GM21723 (cell line): Measurements from ENCODE around the gene CROCC2.

Experiments used
- ATAC-seq: cut with Tn5 transposase; IDR thresholded peaks from one replicate; pipeline ENCODE4 v1.9.1; 2021; ENCODE audit warnings: mild to moderate bottlenecking, moderate library complexity; ENCODE audit not compliant: unreplicated experiment

The CROCC2 gene

DNA sequence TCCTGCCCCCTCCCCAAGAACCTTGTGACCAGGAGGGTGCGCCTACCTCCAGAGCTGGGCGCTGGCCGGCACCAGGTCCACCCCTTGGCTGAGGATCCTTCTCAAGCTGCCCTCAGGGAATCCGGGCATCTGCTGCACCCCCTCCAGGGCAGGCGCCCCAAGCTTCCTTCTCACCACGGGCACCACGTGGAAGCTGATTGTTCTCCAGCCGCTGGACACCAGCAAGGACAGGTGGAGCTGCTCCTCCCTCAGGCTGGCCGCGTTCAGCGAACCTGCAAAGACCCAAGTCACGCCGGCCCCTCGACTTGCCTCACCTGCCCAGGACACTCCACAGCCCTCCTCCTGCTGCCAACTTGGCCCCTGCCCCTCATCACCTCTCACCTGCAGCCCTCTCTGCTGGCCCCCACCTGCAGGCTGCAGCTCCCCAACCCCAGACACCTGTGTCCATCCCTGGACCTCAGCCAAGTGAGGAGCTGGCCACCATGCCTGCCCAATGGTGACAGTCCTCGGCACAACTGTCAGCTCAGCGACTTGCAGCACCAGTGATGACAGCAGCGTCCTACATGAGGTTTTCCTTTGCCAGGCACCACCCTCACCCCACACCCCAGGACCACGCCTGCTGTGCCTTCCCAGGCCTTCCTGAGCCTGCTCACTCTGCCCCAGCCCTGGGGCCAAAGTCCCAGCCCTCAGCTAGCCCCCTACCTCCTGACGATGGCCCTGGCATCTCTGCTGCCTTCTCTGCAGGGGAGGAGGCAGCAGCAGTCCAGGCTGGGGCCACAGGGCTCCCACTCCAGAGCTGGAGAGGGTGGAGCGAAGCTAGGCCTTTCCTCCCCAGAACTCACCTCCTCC is 14.4 kb upstream of the CROCC2 start:
- ATAC-seq, result no peak

DNA sequence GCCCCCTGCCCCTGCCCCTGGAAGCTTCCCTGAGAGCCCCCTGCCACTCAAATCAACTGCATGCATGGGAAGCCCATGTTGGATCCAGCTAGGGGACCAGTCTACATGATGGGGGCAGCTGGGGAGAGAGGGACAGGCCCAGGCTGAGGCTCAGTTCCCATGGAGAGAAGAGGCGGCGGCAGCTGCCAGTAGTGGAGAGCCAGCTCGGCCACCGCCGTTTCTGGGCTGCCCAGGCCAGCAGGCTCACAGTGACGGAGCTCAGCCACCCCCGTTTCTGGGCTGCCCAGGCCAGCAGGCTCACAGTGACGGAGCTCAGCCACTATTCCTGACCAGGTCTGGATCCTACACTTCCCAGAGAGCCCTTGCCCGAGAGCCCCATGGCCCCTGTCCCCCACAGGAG is 13.8 kb upstream of the CROCC2 start:
- ATAC-seq, result no peak

DNA sequence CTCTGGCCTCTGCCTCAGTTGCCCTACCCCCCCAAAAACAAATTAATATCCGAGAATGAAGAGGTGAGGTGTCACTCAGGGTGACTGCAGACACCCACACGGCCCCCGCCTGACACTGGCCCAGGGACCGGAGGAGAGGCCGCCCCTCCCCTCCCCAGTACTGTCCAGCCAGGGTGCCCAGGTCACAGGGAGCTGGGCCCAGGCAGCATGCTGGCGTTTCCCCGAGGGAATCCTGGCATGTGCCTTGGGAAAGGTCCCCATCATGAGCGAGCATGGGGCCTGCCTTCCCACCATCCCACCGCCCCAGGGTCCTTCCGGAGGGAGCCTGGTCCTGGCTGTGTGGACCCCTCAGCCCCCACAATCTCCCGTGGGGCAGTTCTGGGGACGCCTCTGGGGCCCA is 13.2 kb upstream of the CROCC2 start:
- no peak for ATAC-seq

DNA sequence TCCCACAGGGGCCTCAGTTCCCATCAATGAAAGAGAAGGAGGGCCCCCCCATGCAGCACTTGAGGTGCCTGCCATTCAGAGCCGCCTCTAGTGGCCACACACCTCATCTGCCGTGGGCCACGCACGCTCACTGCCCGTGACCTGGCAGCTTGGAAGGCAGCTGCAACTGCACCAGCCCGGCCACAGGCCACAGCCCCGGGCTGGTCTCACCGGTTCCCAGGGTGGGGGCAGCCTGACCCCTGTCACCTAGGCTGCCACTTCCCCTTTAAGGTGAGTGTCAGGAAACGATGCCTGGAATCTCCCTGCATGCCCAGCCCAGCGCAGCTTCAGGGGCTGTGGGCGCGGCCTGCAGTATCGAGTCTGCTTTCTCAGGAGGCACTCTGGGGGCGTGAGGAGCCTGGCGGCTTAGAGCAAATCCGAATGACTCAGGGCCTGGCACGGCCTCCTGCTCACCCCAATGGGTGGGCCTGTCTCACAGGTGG is 12.7 kb upstream of the CROCC2 start:
- no peak for ATAC-seq

DNA sequence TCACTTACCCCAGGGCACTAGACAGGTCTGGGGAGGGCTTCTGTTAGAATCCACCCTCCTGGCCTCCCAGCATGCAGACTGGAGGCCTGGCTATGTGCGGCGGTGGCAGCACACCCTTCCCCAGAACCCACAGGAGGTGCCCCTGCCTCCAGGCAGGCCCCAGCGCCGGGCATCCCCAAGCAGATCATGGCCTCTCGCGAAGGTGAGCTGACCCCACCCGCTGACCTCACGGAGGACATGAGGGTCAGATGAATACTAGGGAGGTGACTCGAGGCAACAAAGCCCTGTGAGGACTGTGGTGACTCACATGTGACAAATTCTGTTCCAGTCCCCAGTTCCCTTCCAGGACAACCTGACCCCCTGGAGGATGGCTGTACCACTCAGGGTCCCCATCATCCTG is 12.1 kb upstream of the CROCC2 start:
- no peak for ATAC-seq

DNA sequence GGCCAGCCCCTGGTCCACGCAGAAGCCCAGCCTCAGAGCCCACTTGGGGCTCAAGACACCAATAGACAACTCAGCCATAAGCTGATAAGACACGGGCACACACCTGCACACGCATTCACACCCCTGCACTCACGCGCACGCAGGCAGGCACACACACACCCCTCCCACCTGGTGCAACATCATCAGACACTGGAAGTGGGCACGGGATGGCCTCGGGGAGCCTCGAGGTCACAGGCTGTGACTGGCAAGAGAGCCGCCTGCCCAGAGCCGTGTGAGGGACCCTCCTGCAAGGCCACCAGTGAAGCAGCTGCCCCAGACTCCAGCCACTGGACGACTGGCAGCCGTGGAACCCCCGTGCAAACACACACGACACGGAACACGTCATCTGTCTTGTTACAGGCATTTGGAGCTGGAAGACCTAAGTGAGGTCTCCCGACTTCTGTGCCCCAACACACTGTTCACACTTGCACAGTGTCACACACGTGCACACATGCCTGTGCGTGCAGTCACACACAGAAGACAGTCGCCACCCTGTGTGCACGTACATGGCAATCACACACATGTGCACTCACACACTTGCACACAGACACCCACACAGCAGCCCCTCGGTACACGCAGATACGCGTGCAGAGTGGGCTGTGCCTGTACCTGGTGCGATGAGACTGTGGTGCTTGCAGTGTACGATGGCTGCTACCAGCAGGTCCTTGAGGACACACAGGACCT is 11.1 kb upstream of the CROCC2 start:
- ATAC-seq, result no peak

DNA sequence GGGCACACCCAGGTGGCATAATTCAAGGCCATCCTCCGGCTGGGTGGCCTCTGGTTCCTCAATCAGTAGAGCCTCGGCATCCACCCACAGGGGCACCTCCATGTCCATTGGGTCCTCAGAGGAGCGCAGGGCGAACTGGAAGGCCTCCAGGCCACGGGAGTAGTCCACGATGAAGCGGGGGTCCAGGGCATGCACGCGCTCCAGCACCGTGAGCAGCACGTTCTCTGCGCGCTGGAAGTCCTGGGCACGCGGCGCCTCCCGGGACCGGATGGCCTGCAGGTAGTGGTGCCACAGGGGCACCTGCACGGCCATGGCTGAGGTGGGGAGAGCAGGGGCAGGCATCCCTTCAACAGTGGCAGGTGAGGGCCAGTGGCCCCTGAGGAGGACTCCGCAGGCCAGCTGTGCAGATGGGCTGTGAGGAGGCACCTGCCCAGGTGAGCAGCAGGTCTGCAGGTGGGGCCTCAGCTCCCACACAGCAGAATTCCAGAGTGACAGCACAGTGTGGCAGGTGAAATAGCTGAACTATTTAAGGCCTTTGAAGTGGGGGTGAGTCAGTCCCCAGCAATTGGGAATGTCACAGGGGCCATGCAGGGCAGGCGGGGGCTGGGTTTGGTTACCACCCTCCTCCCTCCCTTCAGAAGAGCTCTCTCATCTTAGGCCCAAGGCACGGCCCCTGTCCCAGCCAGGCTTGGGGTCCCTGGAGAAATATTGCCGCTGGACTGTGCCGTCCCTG is 10.3 kb upstream of the CROCC2 start, which contains the start of gene MAB21L4:
Gene MAB21L4 (minus strand): TSS at position 501 of the 733 bp plus-strand sequence. CDS start 159 bp downstream, at position 342.
- ATAC-seq, result no peak

DNA sequence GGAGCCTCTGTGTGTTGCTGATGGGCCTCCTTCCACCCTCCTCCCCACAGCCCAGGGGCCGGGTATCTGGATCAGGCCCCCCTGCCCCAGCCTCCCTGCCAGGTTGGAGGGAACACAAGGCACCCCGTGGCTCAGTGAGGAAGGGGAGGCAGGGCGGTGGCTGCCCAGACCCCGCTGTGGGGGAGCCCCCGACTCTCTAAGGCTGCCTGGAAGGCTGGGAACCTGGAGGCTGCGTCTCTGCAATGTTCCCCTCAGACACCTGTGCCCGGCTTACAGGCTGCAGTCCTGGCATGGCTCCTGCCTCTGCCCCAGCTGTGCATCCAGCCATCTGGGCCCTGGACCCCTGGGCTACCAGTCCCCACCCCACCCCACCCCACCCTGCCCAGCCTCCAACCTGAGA is 9.7 kb upstream of the CROCC2 start:
- ATAC-seq, result no peak

DNA sequence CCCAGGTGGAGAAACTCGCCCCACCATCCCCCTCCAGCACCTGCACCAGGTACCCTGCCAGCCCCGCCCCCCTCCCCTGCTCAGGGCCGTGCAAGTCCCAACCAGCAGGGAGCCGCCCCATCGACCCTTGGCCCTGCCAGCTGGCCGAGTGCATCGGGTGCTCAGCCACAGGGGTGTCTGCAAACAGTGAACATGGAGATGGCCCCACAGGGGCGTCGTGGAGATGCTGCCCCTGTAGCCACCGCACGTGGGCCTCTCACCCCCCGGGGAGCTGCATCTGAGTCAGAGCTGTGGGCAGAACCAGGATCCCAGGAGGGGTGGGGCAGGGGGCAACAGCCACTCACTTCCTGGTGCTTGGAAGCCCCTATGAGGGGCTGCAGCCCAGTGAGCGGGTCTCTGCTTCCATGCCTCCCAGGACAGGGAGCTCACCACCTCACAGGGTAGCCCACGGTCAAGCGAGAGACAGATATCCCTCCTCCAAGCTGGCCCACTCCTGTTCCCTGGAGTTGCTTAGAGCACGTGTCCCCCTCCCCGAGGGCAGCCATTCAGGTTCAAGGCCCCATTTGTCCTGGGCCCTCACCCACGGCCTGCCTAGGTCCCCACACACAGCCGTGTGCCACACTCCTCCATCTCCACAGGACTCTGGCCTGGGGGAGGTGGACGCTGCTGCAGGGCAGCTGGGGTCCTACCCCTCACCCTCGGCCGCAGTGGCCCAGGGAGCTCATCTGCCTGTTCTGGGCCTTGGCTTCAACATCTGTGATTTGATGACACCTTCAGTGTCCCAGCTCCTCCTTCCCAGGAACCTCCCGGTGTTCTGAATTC is 9.1 kb upstream of the CROCC2 start:
- no peak for ATAC-seq

DNA sequence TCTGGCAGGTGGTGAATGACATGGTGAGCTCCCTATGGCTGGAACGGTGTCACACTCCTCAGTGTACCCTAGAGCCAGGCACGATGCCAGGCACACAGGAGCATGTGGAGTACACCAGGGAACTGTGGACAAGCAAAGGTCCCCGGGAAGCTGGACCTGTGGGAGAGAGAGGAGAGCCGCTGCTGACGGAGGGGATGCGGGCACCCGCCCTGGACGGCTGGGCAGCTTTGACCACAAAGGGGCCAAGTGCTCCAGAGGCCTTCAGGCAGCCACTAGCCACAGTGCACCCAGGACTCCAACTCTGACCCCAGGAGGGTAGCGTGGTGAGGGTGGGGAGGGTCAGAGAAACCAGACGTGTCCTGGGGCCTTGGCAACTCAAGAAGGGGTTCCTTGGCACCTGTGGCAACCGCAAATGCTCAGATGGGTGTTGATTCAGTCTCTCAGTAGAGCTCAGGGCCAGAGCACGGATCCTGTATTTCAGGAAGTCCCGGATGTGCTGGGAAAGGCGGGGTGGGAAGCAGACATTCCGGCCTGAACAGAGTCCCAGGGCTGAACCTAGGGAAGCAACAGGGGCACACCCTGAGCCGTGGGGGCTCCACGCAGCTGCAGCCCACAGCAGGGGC is 7.9 kb upstream of the CROCC2 start:
- ATAC-seq, result no peak

DNA sequence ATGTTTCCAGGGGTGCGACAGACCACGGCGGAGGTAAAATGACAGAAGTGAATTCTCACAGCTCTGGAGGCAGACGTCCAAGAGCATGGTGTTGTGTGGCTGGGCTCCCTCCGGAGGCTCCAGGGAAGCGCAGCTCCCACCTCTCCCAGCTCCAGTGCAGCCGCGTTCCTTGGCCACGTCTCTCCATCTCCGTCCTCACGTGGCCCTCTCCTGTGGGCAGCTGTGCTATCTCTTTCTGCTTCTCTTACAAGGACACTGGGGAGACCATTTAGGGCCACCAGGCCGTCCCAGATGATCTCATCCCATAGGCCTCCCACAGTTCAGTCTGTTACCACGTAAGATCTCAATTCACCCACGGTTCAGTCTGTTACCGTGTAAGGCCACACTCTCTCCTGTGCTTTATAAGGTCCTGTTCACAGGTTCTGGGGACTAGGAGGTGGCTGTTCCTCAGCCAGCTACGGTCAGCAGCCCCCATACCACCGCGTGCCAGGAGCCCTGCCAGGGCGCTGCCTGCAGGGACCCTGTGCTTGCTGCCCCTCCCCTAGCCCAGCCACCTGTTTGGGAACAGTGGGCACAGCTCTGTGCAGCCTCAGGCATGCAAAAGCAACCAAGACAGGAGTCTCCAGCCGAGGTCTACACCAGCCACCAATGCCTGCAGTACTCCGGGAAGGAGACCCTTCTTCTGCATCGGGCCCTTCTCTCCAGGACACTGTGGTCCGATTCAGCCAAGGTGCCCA is 7.2 kb upstream of the CROCC2 start:
- no peak for ATAC-seq

DNA sequence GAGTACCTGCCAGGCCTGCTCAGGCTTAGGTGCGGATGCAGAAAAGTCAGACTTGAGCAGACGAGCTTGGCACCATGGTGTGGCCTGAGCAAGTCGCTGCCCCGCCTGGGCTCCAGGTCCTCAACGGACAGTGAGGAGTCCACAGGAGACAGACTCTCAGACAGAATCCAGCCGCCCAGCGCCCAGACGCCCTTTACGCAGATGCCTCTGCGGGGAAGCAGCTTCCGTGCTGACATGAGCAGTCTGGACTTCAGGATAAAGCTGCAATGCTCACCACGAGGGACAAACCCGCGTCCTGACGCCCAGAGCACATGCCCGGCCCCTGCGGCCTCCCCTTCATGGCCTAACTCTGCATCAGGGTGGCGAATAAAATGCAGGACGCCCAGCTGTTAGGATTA is 6.7 kb upstream of the CROCC2 start:
- no peak for ATAC-seq

DNA sequence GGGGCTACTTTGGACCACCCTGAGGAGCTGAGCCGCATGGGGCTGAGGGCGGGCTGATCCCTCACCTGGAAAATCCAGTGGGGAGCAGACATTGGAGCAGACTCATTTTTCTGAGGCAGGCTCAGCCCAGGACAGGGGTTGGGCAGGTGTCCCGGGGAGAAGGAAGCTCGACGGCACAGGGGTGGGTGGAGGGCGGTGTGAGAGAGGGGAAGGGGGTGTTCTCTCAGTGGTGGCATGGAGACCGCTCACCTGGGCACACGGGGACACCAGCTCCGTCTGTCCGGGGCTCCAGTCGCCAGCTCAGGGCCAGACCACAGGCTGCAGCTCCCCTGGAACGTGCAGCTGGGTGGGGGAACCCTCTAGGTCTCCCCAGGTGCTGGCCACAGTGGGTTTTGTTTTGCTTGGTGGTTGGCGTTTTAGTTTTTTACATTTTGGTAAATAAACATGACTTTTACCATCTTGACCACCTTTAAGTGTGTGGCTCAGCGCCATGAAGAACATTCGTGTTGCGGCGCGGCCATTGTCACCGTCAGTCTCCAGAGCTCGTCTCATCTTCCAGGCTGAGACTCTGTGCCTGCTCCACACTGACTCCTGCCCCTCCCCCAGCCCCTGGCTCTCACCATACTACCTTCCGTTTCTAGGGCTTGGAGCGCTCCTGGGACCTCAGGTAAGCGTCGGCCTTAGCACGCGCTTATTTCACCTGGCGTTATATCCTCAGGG is 5.8 kb upstream of the CROCC2 start:
- ATAC-seq, result no peak

DNA sequence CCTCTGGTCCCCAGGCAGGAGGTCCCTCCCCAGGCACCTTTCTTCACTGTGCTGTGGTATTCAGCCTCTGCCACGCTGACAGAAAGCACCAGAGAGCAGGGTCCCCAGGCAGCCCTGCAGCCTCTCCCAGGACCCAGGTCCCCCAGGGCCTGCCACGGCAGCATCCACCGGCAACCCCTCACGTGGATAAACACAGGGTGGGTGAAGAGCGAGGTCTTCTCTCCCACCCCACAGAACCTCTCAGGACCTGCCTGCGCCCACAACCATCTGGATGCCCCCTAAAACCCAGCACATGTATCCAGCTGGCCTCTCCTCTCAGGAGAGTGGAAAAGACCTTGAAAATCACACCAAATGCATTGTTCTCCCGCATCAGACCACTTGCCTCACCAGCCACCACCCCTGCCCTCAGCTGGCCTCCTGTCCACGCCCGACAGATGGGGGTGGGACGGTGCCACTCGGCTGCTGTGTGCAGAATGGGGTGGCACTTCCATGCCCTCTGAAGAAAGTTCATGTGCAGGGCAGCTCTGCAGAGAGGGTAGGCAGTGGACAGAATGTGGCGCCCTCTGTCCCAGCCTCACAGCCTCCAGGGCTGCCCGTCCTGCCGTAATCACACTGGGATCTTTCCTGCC is 4.0 kb upstream of the CROCC2 start:
- no peak for ATAC-seq

DNA sequence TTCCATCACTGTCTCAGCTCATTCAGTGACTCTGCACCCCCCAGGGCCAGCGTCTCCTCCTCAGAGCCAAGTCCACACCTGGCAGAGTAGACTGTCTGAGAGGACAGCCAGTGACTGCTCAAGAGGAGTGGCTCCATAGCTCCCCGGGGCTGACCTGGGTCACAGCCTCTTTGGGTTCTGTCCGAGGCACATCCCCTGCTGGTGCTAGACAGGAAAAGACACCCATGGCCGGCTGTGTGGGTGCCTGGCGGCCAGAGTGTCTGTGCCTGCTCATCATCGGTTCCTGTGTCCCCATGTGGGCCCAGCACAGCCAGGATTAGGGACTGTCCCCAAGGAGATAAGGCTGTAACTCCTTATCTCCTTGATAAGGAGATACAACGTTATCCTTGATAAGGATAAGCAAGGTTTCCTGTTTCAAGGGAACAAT is 3.5 kb upstream of the CROCC2 start:
- no peak for ATAC-seq

DNA sequence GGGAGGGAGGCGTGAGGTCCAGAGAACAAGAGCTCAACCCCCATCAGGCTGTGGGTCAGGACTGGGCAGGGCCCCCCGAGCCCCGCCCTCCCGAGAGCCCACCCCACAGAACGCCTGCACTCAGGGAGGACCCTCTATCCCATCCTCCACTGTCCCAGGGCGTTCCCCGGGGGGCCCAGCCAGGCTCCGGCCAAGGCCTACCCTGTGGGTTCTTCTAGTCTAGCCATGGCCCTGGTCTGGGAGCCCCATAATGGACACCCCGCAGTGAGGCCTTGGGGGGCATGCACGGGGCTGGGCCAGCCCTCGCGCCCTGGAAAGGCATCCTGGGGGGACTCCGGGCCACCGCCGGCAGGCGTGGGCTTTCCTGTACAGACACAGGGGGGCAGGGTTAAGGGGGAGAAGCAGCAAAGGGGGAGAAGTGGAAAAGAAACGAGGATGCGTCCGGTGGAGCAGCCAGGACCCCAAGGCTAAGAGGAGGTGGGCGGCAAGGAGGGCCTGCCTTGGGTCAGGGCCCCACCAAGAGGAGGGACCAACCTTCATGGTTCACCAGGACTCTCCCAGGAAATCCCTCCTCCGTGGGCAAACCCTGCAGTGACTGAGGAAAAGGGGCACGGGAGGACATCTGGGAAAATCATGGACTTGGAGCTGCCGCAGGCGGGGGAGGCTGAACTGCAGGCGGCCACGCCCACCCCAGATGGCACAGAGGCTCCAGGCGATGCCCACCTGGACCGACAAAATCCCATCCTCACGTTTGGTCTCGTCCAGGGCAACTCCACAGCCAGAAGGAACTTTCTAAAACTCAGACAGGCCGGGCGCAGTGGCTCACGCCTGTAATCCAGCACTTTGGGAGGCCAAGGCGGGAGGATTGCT is 2.7 kb upstream of the CROCC2 start:
- no peak for ATAC-seq
